K562 treated with DMSO at 1 percent for 24 hours (cell line): ENCODE measurements around the gene ATG9B. TPM values are rescaled to one million over a fixed set of nuclear protein-coding genes. Genes with fewer than 3 reads are reported as not detected.

Source experiments
- total RNA-seq: library from RNA; unstranded; fragments of 300-600 nt; gene quantifications from 2 replicates; pipeline ENCODE4 v1.2.3, GENCODE V29; 2022; ENCODE audit warnings: low read depth; ENCODE audit not compliant: insufficient read depth

ATG9B gene, protein sequence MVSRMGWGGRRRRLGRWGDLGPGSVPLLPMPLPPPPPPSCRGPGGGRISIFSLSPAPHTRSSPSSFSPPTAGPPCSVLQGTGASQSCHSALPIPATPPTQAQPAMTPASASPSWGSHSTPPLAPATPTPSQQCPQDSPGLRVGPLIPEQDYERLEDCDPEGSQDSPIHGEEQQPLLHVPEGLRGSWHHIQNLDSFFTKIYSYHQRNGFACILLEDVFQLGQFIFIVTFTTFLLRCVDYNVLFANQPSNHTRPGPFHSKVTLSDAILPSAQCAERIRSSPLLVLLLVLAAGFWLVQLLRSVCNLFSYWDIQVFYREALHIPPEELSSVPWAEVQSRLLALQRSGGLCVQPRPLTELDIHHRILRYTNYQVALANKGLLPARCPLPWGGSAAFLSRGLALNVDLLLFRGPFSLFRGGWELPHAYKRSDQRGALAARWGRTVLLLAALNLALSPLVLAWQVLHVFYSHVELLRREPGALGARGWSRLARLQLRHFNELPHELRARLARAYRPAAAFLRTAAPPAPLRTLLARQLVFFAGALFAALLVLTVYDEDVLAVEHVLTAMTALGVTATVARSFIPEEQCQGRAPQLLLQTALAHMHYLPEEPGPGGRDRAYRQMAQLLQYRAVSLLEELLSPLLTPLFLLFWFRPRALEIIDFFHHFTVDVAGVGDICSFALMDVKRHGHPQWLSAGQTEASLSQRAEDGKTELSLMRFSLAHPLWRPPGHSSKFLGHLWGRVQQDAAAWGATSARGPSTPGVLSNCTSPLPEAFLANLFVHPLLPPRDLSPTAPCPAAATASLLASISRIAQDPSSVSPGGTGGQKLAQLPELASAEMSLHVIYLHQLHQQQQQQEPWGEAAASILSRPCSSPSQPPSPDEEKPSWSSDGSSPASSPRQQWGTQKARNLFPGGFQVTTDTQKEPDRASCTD
- 5.4 and 7.1 TPM in 2 replicates for total RNA-seq

DNA sequence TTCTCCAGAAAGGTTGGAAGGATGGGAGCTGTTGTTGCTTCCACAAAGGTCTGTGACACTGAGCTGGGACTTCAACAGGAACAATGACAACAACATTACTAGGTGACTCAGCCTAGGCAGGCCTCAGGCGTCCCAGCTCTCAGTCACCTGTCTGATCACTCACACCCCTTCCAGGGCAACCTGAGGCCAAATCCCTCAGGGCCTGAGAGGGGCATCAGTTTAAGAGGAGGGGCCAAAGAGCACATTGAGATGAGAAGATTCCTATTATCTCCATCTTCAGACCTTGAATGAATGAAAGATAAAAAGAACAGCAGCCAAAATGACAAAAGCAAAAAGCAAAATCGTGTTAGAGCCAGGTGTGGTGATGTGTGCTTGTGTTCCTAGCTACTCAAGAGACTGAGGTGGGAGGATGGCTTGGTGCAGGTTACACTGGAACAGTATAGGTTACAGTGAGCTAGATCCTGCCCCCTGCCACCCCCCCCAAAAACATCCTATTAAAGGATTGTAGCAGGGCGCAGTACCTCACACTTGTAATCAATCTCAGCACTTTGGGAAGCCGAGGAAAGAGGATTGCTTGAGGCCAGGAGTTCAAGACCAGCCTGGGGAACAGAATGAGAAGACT is at the start of gene ATG9B:
TSS of gene ATG9B (minus strand) at position 60 of the 622 bp plus-strand sequence. CDS start 71 bp downstream, outside the sequence.

DNA sequence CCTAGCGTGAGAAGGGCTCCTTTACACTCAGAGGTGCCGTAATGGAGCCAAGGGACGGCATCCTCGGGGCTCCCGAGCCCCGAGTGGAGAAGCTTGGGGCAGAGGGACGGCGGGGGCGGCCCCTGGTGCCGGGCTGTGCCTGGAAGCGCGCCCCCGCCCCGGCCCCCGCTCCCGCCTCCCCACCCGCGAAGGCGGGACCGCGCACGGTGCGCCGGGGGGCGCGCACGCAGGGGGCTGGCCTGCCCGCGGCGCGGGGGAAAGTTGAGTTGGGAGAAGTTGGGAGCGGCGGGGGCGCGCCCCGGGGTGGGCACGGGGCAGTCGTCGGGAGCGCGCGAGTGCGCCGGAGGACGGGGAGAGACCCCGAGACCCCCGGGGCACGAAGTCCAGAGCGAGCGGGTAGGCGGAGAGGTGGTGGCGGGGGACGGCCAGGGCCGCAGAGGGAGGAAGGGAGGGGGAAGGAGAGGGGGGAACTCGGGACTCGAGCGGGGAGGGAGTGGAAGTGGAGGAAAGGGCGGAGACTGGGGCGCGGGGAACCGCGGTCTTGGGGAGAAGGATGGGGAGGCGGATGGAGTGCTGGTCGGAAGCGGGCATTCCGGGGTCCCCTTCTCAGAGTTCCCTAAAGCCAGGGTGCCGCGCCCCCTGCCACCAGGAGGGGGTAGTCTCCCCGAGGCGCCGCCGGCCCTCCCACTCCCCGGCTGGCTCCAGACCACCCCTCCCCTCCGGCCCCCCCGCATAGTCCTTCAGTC is 35.2 kb upstream of the ATG9B start, which contains the start of gene SLC4A2:
TSS of gene SLC4A2 (plus strand) at position 223 of the 746 bp plus-strand sequence. CDS start 2,399 bp downstream, outside the sequence.

DNA sequence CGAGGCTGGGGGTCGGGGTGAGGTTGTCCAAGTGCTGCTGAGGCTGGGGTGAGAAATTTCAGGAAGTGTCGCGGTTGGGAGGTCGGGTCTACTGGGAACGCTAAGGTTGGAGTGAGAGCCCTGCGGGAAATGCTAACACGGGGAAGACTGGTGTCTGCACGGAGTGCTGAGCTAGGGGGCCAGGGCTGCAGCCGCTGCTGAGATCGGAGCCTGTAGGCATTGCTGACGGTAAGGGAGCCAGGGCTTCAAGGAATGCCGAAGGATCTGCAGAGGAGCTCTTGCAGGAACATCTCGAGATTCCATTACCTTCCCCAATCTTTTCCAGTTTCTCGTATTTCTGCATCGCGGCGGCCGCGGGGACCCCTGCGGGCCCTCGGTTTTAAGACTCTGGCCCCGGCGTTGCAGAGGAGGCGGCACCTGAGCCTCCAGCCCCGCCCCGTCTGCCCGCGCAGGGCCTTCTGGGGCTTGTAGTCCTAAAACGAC is 33.3 kb upstream of the ATG9B start, which contains the start of gene CDK5:
TSS of gene CDK5 (minus strand) at position 392 of the 483 bp plus-strand sequence. CDS start at position 343, 49 bp downstream.

DNA sequence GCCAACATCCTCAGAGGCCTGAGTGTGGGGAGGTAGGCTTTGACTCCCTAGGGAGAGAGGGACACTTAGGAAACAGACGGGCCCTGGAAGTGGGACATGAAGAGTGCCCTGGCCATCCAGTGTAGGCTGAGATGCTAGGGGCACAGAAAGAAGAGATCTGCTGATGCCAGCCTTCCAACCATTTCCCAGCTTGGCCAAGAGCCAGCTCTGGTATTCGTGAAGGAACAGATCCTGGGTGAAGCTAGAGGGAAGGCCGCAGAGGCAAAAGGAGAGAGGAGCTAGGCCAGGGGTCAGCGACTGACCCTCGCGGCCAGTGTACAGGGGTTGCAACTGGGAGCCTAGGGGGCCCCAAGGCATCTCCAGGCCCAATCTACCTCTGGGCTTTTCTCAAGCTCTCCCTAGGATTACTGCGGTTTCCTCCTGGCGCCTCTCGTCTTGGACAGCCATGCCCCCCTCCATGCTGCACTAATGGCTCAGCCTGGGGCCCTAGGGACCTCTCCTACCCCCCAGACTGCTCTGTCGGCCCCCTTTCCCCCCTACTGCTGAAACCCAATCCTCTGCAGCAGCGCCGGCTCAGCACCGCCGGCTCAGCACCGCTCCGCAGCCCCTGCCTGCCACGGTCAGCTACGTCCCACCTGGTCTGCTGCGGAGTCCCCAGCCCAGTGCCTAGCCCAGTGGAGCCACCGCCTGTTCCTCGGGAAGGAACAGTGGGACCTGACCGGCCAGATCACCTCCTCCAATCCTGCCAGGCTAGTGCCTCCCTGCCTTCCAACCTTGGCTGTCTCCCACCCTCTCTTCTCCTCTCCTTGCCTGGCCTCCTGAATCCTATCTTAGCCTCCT is 23.9 kb upstream of the ATG9B start, which contains the start of gene ASIC3:
TSS of gene ASIC3 (plus strand) at position 556 of the 840 bp plus-strand sequence. CDS start 355 bp downstream, outside the sequence.

DNA sequence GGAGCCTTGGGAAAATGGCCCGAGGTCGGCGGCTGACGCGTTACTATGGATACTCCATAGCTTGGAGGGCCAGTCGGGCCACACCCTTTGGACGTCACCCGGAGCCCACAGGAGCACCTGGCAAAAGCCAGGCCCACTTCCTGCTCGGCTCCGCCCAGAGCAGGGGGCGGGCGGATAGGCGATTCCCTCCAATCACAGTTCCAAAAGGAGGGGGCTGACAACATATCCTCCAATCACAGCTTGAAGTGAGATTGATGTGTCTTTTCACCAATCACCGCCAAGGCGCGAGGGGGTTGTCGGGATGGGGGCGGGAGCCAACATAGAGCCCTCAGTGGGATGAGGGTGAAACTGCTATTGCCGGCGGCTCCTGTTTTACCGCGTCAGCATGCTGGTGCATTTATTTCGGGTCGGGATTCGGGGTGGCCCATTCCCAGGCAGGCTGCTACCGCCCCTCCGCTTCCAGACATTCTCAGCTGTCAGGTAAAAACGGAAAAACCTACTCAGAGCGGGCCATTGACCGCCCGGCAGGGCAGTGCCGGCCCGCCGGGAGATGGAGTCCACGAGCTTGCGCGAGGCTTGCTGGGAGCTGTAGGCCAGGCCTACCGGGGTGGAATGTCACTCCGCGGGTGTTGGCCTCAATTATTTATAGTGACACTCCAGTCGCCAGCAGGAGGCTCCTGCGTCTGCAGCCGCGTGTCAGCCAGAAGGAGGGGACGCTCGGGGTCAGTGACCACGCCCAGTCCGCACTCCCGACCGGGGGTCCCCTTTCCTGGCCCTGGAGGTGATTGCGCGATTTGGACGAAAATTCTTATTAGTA is 4.0 kb upstream of the ATG9B start, which contains the start of gene ABCB8:
TSS of gene ABCB8 (plus strand) at position 320 of the 817 bp plus-strand sequence. CDS start at position 386, 66 bp downstream.

DNA sequence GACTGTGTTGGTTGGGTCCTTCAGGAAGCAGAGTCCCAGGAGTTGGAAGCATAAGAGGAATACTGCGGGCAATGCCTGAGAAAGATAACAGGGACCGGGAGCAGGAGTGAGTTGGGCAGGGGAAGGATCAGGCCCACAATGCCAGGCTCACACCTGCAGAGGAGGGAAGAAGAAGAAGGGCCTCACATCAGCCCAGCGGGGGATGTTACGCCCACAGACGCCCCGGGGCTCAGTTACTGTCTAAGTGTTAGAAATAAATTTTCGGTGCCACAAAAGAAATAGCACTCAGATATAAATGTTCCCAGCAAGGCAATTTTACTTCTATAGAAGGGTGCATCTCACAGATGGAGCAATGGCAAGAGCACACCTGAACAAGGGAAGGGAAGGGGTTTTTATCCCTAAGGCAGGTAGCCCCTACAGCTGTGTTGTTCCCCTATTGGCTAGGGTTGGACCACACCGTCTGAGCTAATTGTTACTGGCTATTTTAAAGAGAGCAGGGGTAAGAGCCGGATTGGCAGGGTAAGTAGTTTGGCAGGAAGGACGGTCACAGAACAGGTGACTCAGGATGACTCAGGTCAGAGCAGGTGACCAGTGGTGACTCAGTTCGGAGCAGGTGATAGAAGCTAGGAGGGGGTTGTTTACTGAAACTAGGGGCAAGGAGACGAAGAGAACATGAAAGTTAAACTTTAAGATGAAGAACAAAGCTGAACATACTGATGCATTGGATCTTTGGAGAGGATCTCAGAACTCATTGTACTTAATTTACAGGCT is 33.7 kb downstream of the ATG9B start, which contains the start of gene NOS3:
TSS of gene NOS3 (plus strand) at position 602 of the 771 bp plus-strand sequence. CDS start 2,787 bp downstream, outside the sequence.

DNA sequence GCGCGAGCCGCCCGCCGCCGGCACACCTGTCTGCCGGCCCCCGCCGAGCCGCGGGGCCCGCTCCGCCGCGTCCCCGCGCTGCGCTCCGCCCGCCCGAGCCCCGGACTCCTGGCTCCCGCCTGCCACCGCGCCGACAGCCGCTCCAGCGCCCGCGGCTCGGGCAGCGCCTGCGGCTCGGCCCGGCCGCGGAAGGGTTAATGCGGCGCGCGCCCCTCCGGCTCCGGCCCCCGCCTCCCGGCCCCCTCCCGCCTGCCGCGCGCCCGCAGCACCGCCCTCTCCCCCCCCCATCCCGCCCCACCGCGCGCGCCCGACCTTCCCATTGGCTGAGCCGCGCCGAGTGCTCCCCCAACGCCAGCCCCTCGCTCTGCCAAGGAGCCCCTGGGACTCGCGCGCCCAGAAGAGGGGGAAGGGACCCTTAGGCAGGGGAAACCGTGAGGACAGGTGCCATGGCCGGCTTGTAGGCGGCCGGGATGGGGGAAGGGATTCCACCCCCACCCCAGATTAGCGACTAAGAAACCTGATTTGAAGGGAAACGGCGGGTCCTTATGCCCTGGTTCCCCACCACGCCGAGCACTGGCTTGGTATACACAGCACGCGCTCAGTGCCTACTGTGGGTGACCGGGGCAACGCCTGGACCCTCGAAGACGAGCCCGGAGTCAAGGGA is 46.0 kb downstream of the ATG9B start, which contains the start of gene KCNH2:
TSS of gene KCNH2 (minus strand) at position 196 of the 664 bp plus-strand sequence. CDS start 408 bp downstream, outside the sequence.

Other genes starting within 250 kb of the ATG9B start
- gene TMEM176B, start 224.1 kb downstream of the ATG9B start, total RNA-seq: 1.3 and 3.0 TPM in 2 replicates
- 1.9 and 2.6 TPM in 2 replicates for gene TMEM176A, start 223.7 kb downstream of the ATG9B start, total RNA-seq
- not detected in 2 replicates for gene AOC1, start 172.0 kb downstream of the ATG9B start, total RNA-seq
- gene KCNH2, start 46.2 kb downstream of the ATG9B start, total RNA-seq: 138 and 157 TPM in 2 replicates
- gene NOS3, start 33.5 kb downstream of the ATG9B start, total RNA-seq: 91.7 and 109 TPM in 2 replicates
- 51.8 and 53.5 TPM in 2 replicates for gene ABCB8, start 4.0 kb upstream of the ATG9B start, total RNA-seq
- 11.0 and 13.6 TPM in 2 replicates for gene ASIC3, start 24.0 kb upstream of the ATG9B start, total RNA-seq
- 47.3 and 50.2 TPM in 2 replicates for gene CDK5, start 33.4 kb upstream of the ATG9B start, total RNA-seq
- gene SLC4A2, start 35.1 kb upstream of the ATG9B start, total RNA-seq: 348 and 378 TPM in 2 replicates
- gene FASTK, start 56.3 kb upstream of the ATG9B start, total RNA-seq: 144 and 155 TPM in 2 replicates
- gene TMUB1, start 59.0 kb upstream of the ATG9B start, total RNA-seq: 309 and 332 TPM in 2 replicates
- 112 and 114 TPM in 2 replicates for gene AGAP3, start 62.0 kb upstream of the ATG9B start, total RNA-seq
- not detected in 2 replicates for gene GBX1, start 143.2 kb upstream of the ATG9B start, total RNA-seq
- not detected in 2 replicates for gene ASB10, start 162.8 kb upstream of the ATG9B start, total RNA-seq
- gene H2BK1, start 186.0 kb upstream of the ATG9B start, total RNA-seq: not detected in 2 replicates
- 51.5 and 53.2 TPM in 2 replicates for gene ABCF2, start 202.7 kb upstream of the ATG9B start, total RNA-seq
- gene CHPF2, start 208.0 kb upstream of the ATG9B start, total RNA-seq: 68.6 and 74.9 TPM in 2 replicates
- 1.2 and 4.7 TPM in 2 replicates for gene SMARCD3, start 224.2 kb upstream of the ATG9B start, total RNA-seq